Peyer's patch (tissue), 4 donors: ENCODE results near the gene PPP2R5C.

Source experiments
- POLR2A ChIP-seq, 2 donors: fragments of 450-650 bp; IDR thresholded peaks; one replicate each; pipeline ENCODE4 v1.5.1; 2017; ENCODE audit warnings: antibody characterized with exemption in 2 of 2, mild to moderate bottlenecking in 2 of 2, moderate library complexity in 2 of 2
- TF ChIP-seq, protein P1 (sequence below), 6 experiments: fragments of 450-650 bp in 4 of 6; fragments of 200-600 bp in 2 of 6; sonication (generic) in 1 of 6; IDR thresholded peaks; one replicate each; pipeline ENCODE4 v1.5.1; 2017 to 2019; ENCODE audit warnings: antibody characterized with exemption in 6 of 6, mild to moderate bottlenecking in 3 of 6, moderate library complexity in 1 of 6

DNA sequence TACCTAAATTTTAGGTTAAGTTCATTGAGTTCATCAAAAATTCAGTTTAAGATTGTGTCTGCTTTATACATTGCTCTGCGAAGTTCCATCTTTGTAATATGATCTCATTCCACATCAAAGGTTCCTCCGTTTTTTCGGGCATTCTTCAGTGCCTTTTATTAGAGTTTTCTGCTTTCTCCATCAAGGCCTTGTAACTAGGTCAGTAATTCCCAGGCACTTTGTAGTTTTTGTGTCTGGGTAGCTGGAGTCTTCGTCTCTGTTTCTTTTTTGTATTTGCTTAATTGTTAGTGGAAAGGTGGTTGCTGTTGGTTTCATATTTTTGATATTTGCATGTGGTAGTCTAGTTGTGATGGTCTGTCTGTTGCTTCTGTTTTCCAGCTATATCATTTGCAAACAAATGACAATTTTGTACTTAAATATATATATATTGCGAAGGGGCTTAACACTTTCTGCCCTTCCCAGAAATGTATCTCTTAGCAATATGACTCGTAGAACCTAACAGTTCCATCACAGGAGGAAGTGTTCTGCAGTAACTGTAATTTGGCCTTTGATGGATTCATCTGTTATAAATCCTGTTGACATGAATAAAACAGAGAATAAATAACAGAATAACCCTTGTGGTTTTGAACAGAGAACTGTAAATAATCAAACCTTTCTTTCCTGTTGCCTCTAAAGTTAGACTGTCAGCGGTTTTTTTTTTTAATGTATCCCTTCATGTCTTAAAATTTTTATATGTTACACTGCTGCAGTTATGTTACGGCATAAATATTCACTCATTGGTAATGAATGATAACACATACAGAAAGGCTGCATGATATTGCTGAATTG lies 114.4 kb downstream of the PPP2R5C start:
- TF ChIP-seq, protein P1, sequence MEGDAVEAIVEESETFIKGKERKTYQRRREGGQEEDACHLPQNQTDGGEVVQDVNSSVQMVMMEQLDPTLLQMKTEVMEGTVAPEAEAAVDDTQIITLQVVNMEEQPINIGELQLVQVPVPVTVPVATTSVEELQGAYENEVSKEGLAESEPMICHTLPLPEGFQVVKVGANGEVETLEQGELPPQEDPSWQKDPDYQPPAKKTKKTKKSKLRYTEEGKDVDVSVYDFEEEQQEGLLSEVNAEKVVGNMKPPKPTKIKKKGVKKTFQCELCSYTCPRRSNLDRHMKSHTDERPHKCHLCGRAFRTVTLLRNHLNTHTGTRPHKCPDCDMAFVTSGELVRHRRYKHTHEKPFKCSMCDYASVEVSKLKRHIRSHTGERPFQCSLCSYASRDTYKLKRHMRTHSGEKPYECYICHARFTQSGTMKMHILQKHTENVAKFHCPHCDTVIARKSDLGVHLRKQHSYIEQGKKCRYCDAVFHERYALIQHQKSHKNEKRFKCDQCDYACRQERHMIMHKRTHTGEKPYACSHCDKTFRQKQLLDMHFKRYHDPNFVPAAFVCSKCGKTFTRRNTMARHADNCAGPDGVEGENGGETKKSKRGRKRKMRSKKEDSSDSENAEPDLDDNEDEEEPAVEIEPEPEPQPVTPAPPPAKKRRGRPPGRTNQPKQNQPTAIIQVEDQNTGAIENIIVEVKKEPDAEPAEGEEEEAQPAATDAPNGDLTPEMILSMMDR (IDR thresholded peaks at IDR 0.05) = no peak
- TF ChIP-seq POLR2A (IDR thresholded peaks at IDR 0.05) = no peak
